Caco-2 (cell line): ENCODE results near the gene PPFIBP1. TPM values are rescaled to one million over a fixed set of nuclear protein-coding genes. Genes with fewer than 3 reads are reported as not detected.

Source experiments
- BruUV-seq: library from RNA; stranded (reverse); fragments of 400-500 nt; replicated peaks from 2 replicates; lab custom pipeline; 2021; lab: Mats Ljungman, UMichigan
- CTCF ChIA-PET: fragments of 300-600 bp; sonication (Branson Sonifier 250); formaldehyde crosslinking; loops from one replicate; lab custom pipeline; 2022; ENCODE audit warnings: antibody characterized with exemption; lab: Charles Lee
- POLR2A ChIA-PET: fragments of 300-600 bp; sonication (Branson Sonifier 250); formaldehyde crosslinking; loops from one replicate; lab custom pipeline; 2022; ENCODE audit warnings: antibody characterized with exemption; lab: Charles Lee
- DNase-seq, 2 experiments: peaks; one replicate each; pipeline versions ENCODE4 v3.0.0 to v3.0.0-alpha.2; 2020 to 2022
- H3K27me3 ChIP-seq: replicated peaks from 2 replicates; pipeline ENCODE4 v1.6.0; 2011; ENCODE audit warnings: low read length; ENCODE audit not compliant: control insufficient read depth, insufficient read depth
- H3K36me3 ChIP-seq: 2 replicates; pipeline ENCODE4 v1.5.1; 2011; ENCODE audit warnings: low read length; ENCODE audit not compliant: control insufficient read depth, insufficient read depth
- H3K4me1 ChIP-seq: fragments of 250-450 bp; sonication (Bioruptor Pico); 2 replicates; pipeline ENCODE4 v1.5.1; 2020; ENCODE audit warnings: mild to moderate bottlenecking
- H3K4me3 ChIP-seq: 2 replicates; pipeline ENCODE4 v1.5.1; 2011; ENCODE audit warnings: low read depth, mild to moderate bottlenecking, control low read depth, low read length
- H3K9me3 ChIP-seq: fragments of 250-450 bp; sonication (Bioruptor Pico); 2 replicates; pipeline ENCODE4 v1.5.1; 2020; ENCODE audit warnings: mild to moderate bottlenecking, moderate library complexity
- H3K27ac Mint-ChIP-seq: one replicate; pipeline ENCODE4 v1.8.0; 2022; ENCODE audit warnings: mixed read lengths; ENCODE audit not compliant: unreplicated experiment
- H3K27me3 Mint-ChIP-seq: one replicate; pipeline ENCODE4 v1.8.0; 2022; ENCODE audit warnings: mixed read lengths; ENCODE audit not compliant: insufficient read depth, unreplicated experiment
- H3K36me3 Mint-ChIP-seq: one replicate; pipeline ENCODE4 v1.8.0; 2022; ENCODE audit warnings: mild to moderate bottlenecking, mixed read lengths; ENCODE audit not compliant: insufficient read depth, unreplicated experiment
- H3K4me1 Mint-ChIP-seq: one replicate; pipeline ENCODE4 v1.8.0; 2022; ENCODE audit warnings: low read depth, mixed read lengths; ENCODE audit not compliant: unreplicated experiment
- H3K4me3 Mint-ChIP-seq: one replicate; pipeline ENCODE4 v1.8.0; 2022; ENCODE audit warnings: mild to moderate bottlenecking, moderate library complexity, mixed read lengths; ENCODE audit not compliant: unreplicated experiment
- H3K9me3 Mint-ChIP-seq: one replicate; pipeline ENCODE4 v1.8.0; 2022; ENCODE audit warnings: mixed read lengths; ENCODE audit not compliant: unreplicated experiment
- intact Hi-C: fragments of 100-400 bp; cut with micrococcal nuclease; formaldehyde crosslinking; loops from one replicate; pipeline ENCODE4 v1.10.0; 2022; ENCODE audit not compliant: unreplicated experiment
- total RNA-seq: library from RNA; stranded (reverse); gene quantifications from 2 replicates; pipeline ENCODE4 v1.2.3, GENCODE V29; 2022
- TF ChIP-seq, protein P1 (sequence below), 2 experiments: fragments of 200-600 bp in 1 of 2; IDR thresholded peaks; 1 replicate in 1 of 2; 2 replicates in 1 of 2; pipeline versions ENCODE4 v1.5.1 to v1.8.0; 2011 to 2022; ENCODE audit warnings: antibody characterized with exemption in 1 of 2, control low read depth in 1 of 2, inconsistent platforms in 1 of 2, low read depth in 1 of 2, low read length in 1 of 2, mild to moderate bottlenecking in 1 of 2, moderate library complexity in 1 of 2; ENCODE audit not compliant: insufficient read depth in 1 of 2, severe bottlenecking in 1 of 2, unreplicated experiment in 1 of 2

Gene PPFIBP1
- total RNA-seq, 1 experiment from 2014 or later = 109 TPM

DNA sequence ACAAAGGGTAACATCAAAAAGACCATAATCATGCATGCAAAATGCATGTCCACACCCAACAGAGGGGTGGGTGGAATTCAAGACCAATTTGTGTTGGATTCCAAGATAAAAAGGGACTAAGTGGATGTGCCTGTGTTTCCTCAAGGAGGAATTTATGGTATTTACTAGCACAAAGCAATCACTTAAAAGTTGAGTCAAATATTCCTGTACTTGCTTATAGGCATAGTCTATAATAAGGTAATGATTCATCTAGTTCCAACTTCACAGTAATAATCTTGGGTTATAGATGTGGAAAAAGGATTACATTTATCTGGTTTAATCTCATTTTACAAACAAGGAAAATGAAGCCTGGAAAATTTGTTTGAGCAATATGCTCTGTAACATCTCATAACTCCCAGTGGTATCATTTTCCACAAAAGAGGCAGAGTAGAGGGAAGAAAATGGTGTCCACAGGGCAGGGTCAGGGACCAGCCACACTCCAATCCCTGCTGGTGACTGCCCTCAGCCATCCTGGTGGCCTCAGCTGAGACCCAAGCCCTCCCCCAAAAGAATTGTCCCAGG is 91.4 kb downstream of the PPFIBP1 start:
- Histone ChIP-seq H3K27me3 (no peaks in the 10 kb centered on the region), H3K9me3 (no peaks in the 10 kb centered on the region; the same call in 1 of the 2 replicates), H3K4me3 (no peak overlapping the region), H3K36me3 (no peaks in the 10 kb centered on the region), H3K4me1 (peaks cover 66% of the 10 kb centered on the region)
- Mint-ChIP-seq H3K4me1 (peaks cover 72% of the 10 kb centered on the region), H3K36me3 (peaks cover 18% of the 10 kb centered on the region), H3K4me3 (peak overlapping the region; percentile 6), H3K27ac (peak overlapping the region; percentile 69), H3K9me3 (no peaks in the 10 kb centered on the region), H3K27me3 (no peaks in the 10 kb centered on the region)
- ChIA-PET POLR2A (no interaction called here), CTCF (no interaction called here)
- peak; percentile 72 to 74 for DNase-seq
- intact Hi-C loops = loop anchor here (1.0 to 5.0 kb wide), 3 partner anchors 8 to 93 kb away; partner anchors contain the start of gene PPFIBP1
- no TSS peak for BruUV-seq
- TF ChIP-seq, protein P1, sequence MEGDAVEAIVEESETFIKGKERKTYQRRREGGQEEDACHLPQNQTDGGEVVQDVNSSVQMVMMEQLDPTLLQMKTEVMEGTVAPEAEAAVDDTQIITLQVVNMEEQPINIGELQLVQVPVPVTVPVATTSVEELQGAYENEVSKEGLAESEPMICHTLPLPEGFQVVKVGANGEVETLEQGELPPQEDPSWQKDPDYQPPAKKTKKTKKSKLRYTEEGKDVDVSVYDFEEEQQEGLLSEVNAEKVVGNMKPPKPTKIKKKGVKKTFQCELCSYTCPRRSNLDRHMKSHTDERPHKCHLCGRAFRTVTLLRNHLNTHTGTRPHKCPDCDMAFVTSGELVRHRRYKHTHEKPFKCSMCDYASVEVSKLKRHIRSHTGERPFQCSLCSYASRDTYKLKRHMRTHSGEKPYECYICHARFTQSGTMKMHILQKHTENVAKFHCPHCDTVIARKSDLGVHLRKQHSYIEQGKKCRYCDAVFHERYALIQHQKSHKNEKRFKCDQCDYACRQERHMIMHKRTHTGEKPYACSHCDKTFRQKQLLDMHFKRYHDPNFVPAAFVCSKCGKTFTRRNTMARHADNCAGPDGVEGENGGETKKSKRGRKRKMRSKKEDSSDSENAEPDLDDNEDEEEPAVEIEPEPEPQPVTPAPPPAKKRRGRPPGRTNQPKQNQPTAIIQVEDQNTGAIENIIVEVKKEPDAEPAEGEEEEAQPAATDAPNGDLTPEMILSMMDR (IDR thresholded peaks at IDR 0.05; ENCODE audit: insufficient read depth in 1 of 2, low read depth in 1 of 2, low read length in 1 of 2, severe bottlenecking in 1 of 2, unreplicated experiment in 1 of 2) = no peak

DNA sequence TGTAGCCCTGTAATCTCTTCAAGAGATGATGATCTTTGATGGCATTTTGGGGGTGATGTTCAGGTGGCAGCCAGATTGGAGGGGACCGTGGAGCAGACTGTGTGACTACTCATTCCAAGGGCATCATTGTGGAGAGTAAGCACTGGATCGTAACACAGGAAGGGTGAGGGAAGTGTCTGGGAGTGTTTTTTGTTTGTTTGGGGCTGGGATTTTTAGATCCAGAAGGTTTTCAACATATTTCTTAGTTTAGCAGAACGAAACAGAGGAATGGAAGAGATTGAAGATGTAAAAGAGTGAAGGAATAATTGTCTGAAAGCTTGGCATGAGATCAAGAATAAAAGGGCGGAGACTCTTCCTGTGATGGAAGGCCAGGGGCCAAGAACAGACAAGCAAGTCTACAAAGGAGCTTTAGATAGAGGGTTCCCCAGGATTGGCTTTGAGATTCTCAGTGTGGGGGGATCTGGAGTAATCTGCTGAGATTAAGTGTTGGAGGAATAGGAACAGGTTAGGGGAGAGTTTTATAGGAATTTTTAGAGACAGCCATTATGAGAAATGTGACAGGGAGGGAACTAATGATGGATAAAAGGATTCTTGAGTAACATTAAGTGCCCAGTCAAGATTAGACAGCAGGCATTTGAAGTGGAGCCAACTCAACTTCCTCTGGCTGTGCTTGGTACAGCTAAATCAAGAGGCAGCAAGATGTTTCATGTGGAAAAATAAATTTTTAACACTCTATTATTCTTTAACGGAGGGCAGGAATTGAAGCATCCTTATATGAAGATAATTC is 92.5 kb downstream of the PPFIBP1 start:
- no peaks in the 10 kb centered on the region for H3K27me3 ChIP-seq
- H3K4me1 ChIP-seq = peaks cover 63% of the 10 kb centered on the region
- Mint-ChIP-seq H3K4me3 (peak overlapping the region; percentile 6), H3K9me3 (no peaks in the 10 kb centered on the region), H3K27me3 (no peaks in the 10 kb centered on the region), H3K36me3 (peaks cover 18% of the 10 kb centered on the region), H3K27ac (peak overlapping the region; percentile 69), H3K4me1 (peaks cover 71% of the 10 kb centered on the region)
- TF ChIP-seq, protein P1 (IDR thresholded peaks at IDR 0.05; ENCODE audit: insufficient read depth in 1 of 2, low read depth in 1 of 2, low read length in 1 of 2, severe bottlenecking in 1 of 2, unreplicated experiment in 1 of 2) = no peak
- no peaks in the 10 kb centered on the region for H3K36me3 ChIP-seq
- intact Hi-C loops = loop anchor here (5.0 kb wide), 1 partner anchor 94 kb away; the partner anchor contains the start of gene PPFIBP1
- no peak for DNase-seq
- no peak overlapping the region for H3K4me3 ChIP-seq
- ChIA-PET POLR2A (no interaction called here), CTCF (no interaction called here)
- BruUV-seq = no TSS peak
- H3K9me3 ChIP-seq = no peaks in the 10 kb centered on the region; the same call in 1 of the 2 replicates

DNA sequence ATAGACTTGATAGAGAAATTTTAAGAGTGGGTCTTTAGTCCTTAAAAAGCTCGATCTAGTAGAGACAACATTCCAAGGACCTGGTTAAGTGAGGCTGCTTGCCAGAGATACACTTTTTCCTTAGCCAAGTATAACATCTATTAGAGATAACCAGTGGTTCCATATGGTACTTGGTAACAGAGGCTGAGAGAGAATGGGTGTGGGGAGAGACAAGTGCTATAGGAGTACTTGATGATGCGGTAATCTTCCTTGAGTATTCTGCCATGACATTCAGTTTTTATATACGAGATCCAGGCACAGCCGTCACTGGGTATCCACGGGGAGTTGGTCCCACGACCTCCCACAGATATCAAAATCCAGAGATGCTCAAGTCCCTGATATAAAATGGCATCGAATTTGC is 94.8 kb downstream of the PPFIBP1 start:
- Mint-ChIP-seq H3K4me1 (peaks cover 72% of the 10 kb centered on the region), H3K27ac (peak overlapping the region; percentile 70), H3K27me3 (no peaks in the 10 kb centered on the region), H3K36me3 (peaks cover 13% of the 10 kb centered on the region), H3K4me3 (no peak overlapping the region), H3K9me3 (no peaks in the 10 kb centered on the region)
- Histone ChIP-seq H3K27me3 (no peaks in the 10 kb centered on the region), H3K4me1 (peaks cover 63% of the 10 kb centered on the region), H3K9me3 (no peaks in the 10 kb centered on the region; the same call in 1 of the 2 replicates), H3K4me3 (no peak overlapping the region), H3K36me3 (no peaks in the 10 kb centered on the region)
- TF ChIP-seq, protein P1 (IDR thresholded peaks at IDR 0.05; ENCODE audit: insufficient read depth in 1 of 2, low read depth in 1 of 2, low read length in 1 of 2, severe bottlenecking in 1 of 2, unreplicated experiment in 1 of 2) = no peak
- BruUV-seq = no TSS peak
- CTCF ChIA-PET = no interaction called here
- POLR2A ChIA-PET = no interaction called here
- intact Hi-C loops = loop anchor here (5.0 kb wide), 1 partner anchor 97 kb away; the partner anchor contains the start of gene PPFIBP1
- DNase-seq = no peak
